Forelimb muscle (tissue), 1 donor: ENCODE data around the gene URGCP. TPM values are rescaled to one million over a fixed set of nuclear protein-coding genes. Genes with fewer than 3 reads are reported as not detected.
"Not testable (repeated sequence)": the region's sequence is repeated elsewhere in the genome, so short reads cannot be mapped to it uniquely, and the experiment has no call there.

Experiments
- DNase-seq: peaks from one replicate; pipeline ENCODE4 v3.0.0-alpha.2; 2013; ENCODE audit warnings: low read depth
- polyA plus RNA-seq: library from polyadenylated mRNA; unstranded; fragments of 120-200 nt; gene quantifications from one replicate; pipeline ENCODE4 v1.2.1, GENCODE V29; 2013; ENCODE audit not compliant: insufficient read length

URGCP gene
- polyA plus RNA-seq, 1 donor = 17.1 TPM

GRCh38 chr7:43834463-43835251 lies 71.7 kb downstream of the URGCP start:
- DNase-seq = no peak

- not testable (repeated sequence) for DNase-seq
Measured at GRCh38 chr7:43830917-43831316, 75.5 kb downstream of the URGCP start.

Other genes with a start within 250 kb of the URGCP start
- 42.2 TPM for gene COA1, start 177.1 kb downstream of the URGCP start, polyA plus RNA-seq
- 32.6 TPM for gene BLVRA, start 147.9 kb downstream of the URGCP start, polyA plus RNA-seq
- gene MRPS24, start 37.1 kb downstream of the URGCP start, polyA plus RNA-seq = 77.3 TPM
- gene UBE2D4, start 19.8 kb upstream of the URGCP start, polyA plus RNA-seq = 19.1 TPM
- 1.6 TPM for gene SPDYE1, start 91.3 kb upstream of the URGCP start, polyA plus RNA-seq
- 37.0 TPM for gene DBNL, start 138.1 kb upstream of the URGCP start, polyA plus RNA-seq
- gene PGAM2, start 159.0 kb upstream of the URGCP start, polyA plus RNA-seq = 366 TPM
- 17.0 TPM for gene POLM, start 175.9 kb upstream of the URGCP start, polyA plus RNA-seq
- 65.4 TPM for gene AEBP1, start 197.7 kb upstream of the URGCP start, polyA plus RNA-seq
- gene POLD2, start 217.0 kb upstream of the URGCP start, polyA plus RNA-seq = 75.6 TPM
- 7.0 TPM for gene MYL7, start 234.7 kb upstream of the URGCP start, polyA plus RNA-seq